SU-DHL-6 (cell line): ENCODE results near the gene DEPDC1B.
"Not testable (repeated sequence)": the region's sequence is repeated elsewhere in the genome, so short reads cannot be mapped to it uniquely, and the experiment has no call there.

Experiments used
- H2AFZ ChIP-seq: fragments of 200-600 bp; sonication (generic); 2 replicates; pipeline ENCODE4 v1.6.1; 2014; ENCODE audit warnings: low read depth, mild to moderate bottlenecking, moderate library complexity, mixed read lengths, antibody characterized with exemption, low read length; ENCODE audit not compliant: severe bottlenecking
- H3F3A ChIP-seq: fragments of 200-600 bp; shearing (Covaris generic); 2 replicates; pipeline ENCODE4 v1.6.0; 2016; ENCODE audit warnings: antibody characterized with exemption, mild to moderate bottlenecking; ENCODE audit not compliant: insufficient read depth
- H3K27ac ChIP-seq: fragments of 200-600 bp; sonication (generic); 2 replicates; pipeline ENCODE4 v1.5.1; 2016; ENCODE audit warnings: low read depth, mild to moderate bottlenecking, low read length, moderate library complexity, mixed read lengths
- H3K27me3 ChIP-seq: fragments of 200-600 bp; sonication (generic), shearing (Covaris generic); 2 replicates; pipeline ENCODE4 v1.6.0; 2014; ENCODE audit warnings: mild to moderate bottlenecking, low read length
- H3K36me3 ChIP-seq: fragments of 200-600 bp; sonication (generic); 2 replicates; pipeline ENCODE4 v1.6.1; 2014; ENCODE audit warnings: mild to moderate bottlenecking, low read length, mixed read lengths
- H3K4me2 ChIP-seq: fragments of 300-600, 200-600 bp; shearing (Covaris generic), sonication (generic); 2 replicates; pipeline ENCODE4 v1.6.0; 2014; ENCODE audit warnings: low read length, low read depth, mild to moderate bottlenecking; ENCODE audit not compliant: poor library complexity, severe bottlenecking
- H3K4me3 ChIP-seq: fragments of 200-600 bp; sonication (generic); 2 replicates; pipeline ENCODE4 v1.5.1; 2014; ENCODE audit warnings: antibody characterized with exemption, low read length, mild to moderate bottlenecking, mixed read lengths; ENCODE audit not compliant: insufficient read depth, poor library complexity, severe bottlenecking
- H3K79me2 ChIP-seq: fragments of 200-600 bp; sonication (generic); 2 replicates; pipeline ENCODE4 v1.6.1; 2014; ENCODE audit warnings: mild to moderate bottlenecking, low read length, moderate library complexity; ENCODE audit not compliant: insufficient read depth
- H3K9ac ChIP-seq: fragments of 200-600 bp; sonication (generic); 2 replicates; pipeline ENCODE4 v1.7.0; 2014; ENCODE audit warnings: mild to moderate bottlenecking, low read length
- H3K9me2 ChIP-seq: fragments of 200-600 bp; sonication (generic); replicated peaks from 2 replicates; pipeline ENCODE4 v1.6.1; 2014; ENCODE audit warnings: low read length; ENCODE audit not compliant: insufficient read depth
- H3K9me3 ChIP-seq: fragments of 200-600 bp; sonication (generic); 2 replicates; pipeline ENCODE4 v1.6.1; 2014; ENCODE audit warnings: low read length, mixed read lengths; ENCODE audit not compliant: insufficient read depth
- H4K20me1 ChIP-seq: fragments of 200-600 bp; sonication (generic); 2 replicates; pipeline ENCODE4 v1.6.1; 2014; ENCODE audit warnings: low read depth, mild to moderate bottlenecking, antibody characterized with exemption, low read length, moderate library complexity, mixed read lengths
- EZH2phosphoT487 ChIP-seq: fragments of 200-600 bp; sonication (generic), shearing (Covaris generic); conservative IDR thresholded peaks from 2 replicates; pipeline ENCODE4 v1.6.1; 2018; ENCODE audit warnings: mild to moderate bottlenecking, antibody characterized with exemption, low read length, moderate library complexity, mixed read lengths
- TF ChIP-seq, protein P1 (sequence below): fragments of 200-600 bp; sonication (generic); IDR thresholded peaks from one replicate; pipeline ENCODE4 v1.5.1; 2017; ENCODE audit warnings: antibody characterized with exemption, mild to moderate bottlenecking, low read length, moderate library complexity; ENCODE audit not compliant: insufficient read depth, poor library complexity, severe bottlenecking

The DEPDC1B gene

DNA sequence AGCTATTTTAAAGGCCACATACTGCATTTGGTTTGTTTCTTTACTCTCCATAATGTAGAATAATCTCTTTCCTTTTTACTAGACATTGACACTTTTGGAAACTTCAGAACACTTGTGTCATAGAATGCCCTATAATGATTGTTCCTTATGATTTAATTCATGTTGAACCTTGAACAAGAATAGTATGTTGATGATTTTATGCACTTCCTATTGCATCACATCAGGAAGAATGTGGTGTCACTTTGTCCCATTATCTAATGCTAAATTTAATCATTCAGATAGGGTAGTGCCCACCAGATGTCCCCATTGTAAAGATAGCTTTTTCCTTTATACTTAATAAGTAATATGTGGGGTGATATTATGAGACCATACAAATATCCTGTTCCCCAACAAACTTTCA lies 19.4 kb upstream of the DEPDC1B start:
- no peaks in the 10 kb centered on the region for H3F3A ChIP-seq
- H3K27ac ChIP-seq = no peak overlapping the region
- H3K27me3 ChIP-seq = no peaks in the 10 kb centered on the region
- H3K9me2 ChIP-seq = no peaks in the 10 kb centered on the region
- no peaks in the 10 kb centered on the region for H3K36me3 ChIP-seq
- H4K20me1 ChIP-seq = no peaks in the 10 kb centered on the region
- no peaks in the 10 kb centered on the region for H3K79me2 ChIP-seq
- H2AFZ ChIP-seq = no peak overlapping the region
- no peak overlapping the region for H3K4me3 ChIP-seq
- H3K4me2 ChIP-seq = no peak overlapping the region
- no peaks in the 10 kb centered on the region for H3K9me3 ChIP-seq
- no peak overlapping the region for H3K9ac ChIP-seq
- TF ChIP-seq, protein P1, sequence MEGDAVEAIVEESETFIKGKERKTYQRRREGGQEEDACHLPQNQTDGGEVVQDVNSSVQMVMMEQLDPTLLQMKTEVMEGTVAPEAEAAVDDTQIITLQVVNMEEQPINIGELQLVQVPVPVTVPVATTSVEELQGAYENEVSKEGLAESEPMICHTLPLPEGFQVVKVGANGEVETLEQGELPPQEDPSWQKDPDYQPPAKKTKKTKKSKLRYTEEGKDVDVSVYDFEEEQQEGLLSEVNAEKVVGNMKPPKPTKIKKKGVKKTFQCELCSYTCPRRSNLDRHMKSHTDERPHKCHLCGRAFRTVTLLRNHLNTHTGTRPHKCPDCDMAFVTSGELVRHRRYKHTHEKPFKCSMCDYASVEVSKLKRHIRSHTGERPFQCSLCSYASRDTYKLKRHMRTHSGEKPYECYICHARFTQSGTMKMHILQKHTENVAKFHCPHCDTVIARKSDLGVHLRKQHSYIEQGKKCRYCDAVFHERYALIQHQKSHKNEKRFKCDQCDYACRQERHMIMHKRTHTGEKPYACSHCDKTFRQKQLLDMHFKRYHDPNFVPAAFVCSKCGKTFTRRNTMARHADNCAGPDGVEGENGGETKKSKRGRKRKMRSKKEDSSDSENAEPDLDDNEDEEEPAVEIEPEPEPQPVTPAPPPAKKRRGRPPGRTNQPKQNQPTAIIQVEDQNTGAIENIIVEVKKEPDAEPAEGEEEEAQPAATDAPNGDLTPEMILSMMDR = no peak
- TF ChIP-seq EZH2phosphoT487 = no peak

DNA sequence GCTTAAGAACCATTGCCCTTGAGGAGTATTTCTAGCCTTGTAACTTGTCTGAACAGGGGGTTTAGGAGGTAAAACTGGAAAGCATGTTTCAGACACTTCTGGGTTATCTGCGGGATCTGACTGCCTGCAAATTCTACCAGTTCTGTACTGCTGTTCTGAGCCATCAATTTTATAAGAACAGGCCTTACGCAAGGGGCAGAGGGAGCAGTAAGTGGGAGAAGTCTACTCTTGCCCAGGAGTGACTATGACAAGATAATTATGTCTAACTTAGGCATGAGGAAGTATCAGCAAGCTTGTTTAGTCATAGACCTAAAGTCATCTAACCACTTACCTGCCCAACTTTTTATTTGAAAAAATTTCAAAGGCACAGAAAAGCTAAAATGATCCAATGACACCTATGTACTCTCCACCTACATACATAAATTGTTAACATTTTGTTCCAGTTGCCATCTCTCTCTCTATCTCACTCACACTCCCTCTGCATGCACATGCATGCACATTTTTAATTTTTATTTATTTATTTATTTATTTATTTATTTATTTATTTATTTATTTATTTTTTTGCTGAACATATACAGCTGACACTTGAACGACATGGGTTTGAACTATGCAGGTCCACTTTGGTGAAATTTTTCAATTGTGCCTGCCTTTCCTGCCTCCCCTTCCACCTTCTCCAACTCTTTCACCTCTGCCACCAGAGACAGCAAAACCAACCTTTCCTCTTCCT lies 18.4 kb upstream of the DEPDC1B start:
- H3K4me3 ChIP-seq = no peak overlapping the region
- no peak overlapping the region for H3K9ac ChIP-seq
- H3K4me2 ChIP-seq = no peak overlapping the region
- H3K27ac ChIP-seq = no peak overlapping the region
- no peaks in the 10 kb centered on the region for H3K79me2 ChIP-seq
- H4K20me1 ChIP-seq = no peaks in the 10 kb centered on the region
- H3F3A ChIP-seq = no peaks in the 10 kb centered on the region
- H3K9me3 ChIP-seq = no peaks in the 10 kb centered on the region
- H3K9me2 ChIP-seq = no peaks in the 10 kb centered on the region
- TF ChIP-seq EZH2phosphoT487 = no peak
- TF ChIP-seq, protein P1 = no peak
- H2AFZ ChIP-seq = no peak overlapping the region
- no peaks in the 10 kb centered on the region for H3K27me3 ChIP-seq
- H3K36me3 ChIP-seq = no peaks in the 10 kb centered on the region

DNA sequence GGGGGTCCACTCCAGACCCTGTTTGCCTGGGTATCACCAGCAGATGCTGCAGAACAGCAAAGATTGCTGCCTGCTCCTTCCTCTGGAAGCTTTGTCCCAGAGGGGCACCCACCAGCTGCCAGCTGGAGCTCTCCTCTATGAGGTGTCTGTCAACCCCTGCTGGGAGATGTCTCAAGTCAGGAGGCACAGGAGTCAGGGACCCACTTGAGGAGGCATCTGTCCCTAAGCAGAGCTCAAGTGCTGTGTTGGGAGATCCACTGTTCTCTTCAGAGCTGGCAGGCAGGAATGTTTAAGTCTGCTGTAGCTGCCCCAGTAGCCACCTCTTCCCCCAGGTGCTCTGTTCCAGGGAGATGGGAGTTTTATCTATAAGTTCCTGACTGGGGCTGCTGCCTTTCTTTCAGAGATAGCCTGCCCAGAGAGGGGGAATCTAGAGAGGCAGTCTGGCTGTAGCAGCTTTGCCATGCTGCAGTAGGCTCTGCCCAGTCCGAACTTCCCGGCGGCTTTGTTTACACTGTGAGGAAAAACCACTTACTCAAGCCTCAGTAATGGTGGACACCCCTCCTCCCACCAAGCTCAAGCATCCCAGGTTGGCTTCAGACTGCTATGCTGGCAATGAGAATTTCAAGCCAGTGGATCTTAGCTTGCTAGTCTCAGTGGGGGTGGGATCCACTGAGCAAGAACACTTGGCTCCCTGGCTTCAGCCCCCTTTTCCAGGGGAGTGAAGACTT lies 15.4 kb upstream of the DEPDC1B start:
- not testable (repeated sequence) for H4K20me1 ChIP-seq, H3F3A ChIP-seq, H3K4me2 ChIP-seq, H2AFZ ChIP-seq, H3K27me3 ChIP-seq, H3K27ac ChIP-seq, H3K36me3 ChIP-seq, H3K9ac ChIP-seq, H3K9me2 ChIP-seq, H3K79me2 ChIP-seq, H3K4me3 ChIP-seq, H3K9me3 ChIP-seq

GRCh38 chr5:60712950-60713349 lies 13.0 kb upstream of the DEPDC1B start:
- Histone ChIP-seq H3K4me3 (no peak overlapping the region), H3K9ac (no peak overlapping the region), H3K4me2 (no peak overlapping the region), H4K20me1 (no peaks in the 10 kb centered on the region), H3K79me2 (no peaks in the 10 kb centered on the region), H3K27me3 (no peaks in the 10 kb centered on the region), H3F3A (no peaks in the 10 kb centered on the region), H3K9me2 (no peaks in the 10 kb centered on the region), H3K36me3 (no peaks in the 10 kb centered on the region), H2AFZ (no peak overlapping the region), H3K27ac (no peak overlapping the region), H3K9me3 (no peaks in the 10 kb centered on the region)
- no peak for TF ChIP-seq EZH2phosphoT487

DNA sequence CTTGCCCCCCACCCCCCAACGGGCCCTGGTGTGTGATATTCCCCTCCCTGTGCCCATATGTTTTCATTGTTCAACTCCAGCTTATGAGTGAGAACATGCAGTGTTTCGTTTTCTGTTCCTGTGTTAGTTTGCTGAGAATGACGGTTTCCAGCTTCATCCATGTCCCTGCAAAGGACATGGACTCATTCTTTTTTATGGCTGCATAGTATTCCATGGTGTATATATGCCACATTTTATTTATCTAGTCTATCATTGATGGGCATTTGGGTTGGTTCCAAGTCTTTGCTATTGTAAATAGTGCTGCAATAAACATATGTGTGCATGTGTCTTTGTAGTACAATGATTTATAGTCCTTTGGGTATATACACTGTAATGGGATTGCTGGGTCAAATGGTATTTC lies 11.9 kb upstream of the DEPDC1B start:
- not testable (repeated sequence) for H3K4me2 ChIP-seq, H3F3A ChIP-seq, H3K27me3 ChIP-seq, H4K20me1 ChIP-seq, H2AFZ ChIP-seq, H3K36me3 ChIP-seq, H3K9ac ChIP-seq, H3K9me2 ChIP-seq, H3K79me2 ChIP-seq, H3K27ac ChIP-seq, H3K9me3 ChIP-seq, H3K4me3 ChIP-seq
